Measurements from ENCODE around the gene SPIRE1.

SPIRE1 gene

GRCh38 chr18:12657684-12658425, at the start of gene SPIRE1:
SPIRE1 (minus strand) TSS chr18:12658107; CDS start chr18:12657866, 241 bp downstream.
- peak in 1 of 2 donors; percentile 24 for DNase-seq (ENCODE audit: low read depth in 2 of 2)

- no peak for DNase-seq (ENCODE audit: low read depth in 2 of 2)
Observed at GRCh38 chr18:12703664-12704063, 45.8 kb upstream of the SPIRE1 start.

GRCh38 chr18:12703096-12703567, 45.2 kb upstream of the SPIRE1 start:
- no peak for DNase-seq (ENCODE audit: low read depth in 2 of 2)

- DNase-seq (ENCODE audit: low read depth in 2 of 2) = peak; percentile 61 to 69
Observed at GRCh38 chr18:12702221-12703095, 44.6 kb upstream of the SPIRE1 start, which contains the start of the genes CEP76 and PSMG2. CEP76 (minus strand) TSS chr18:12702723; CDS start chr18:12702548, 175 bp downstream. PSMG2 (plus strand) TSS chr18:12703042; CDS start chr18:12703108, 66 bp downstream.

GRCh38 chr18:12701161-12701560, 43.3 kb upstream of the SPIRE1 start:
- no peak for DNase-seq (ENCODE audit: low read depth in 2 of 2)

- DNase-seq (ENCODE audit: low read depth in 2 of 2) = no peak
Observed at GRCh38 chr18:12699747-12700146, 41.8 kb upstream of the SPIRE1 start.

- DNase-seq (ENCODE audit: low read depth in 2 of 2) = no peak
Observed at GRCh38 chr18:12694032-12694431, 36.1 kb upstream of the SPIRE1 start.

- DNase-seq (ENCODE audit: low read depth in 2 of 2) = no peak
Observed at GRCh38 chr18:12692206-12692605, 34.3 kb upstream of the SPIRE1 start.

GRCh38 chr18:12689256-12689850, 31.4 kb upstream of the SPIRE1 start:
- DNase-seq (ENCODE audit: low read depth in 2 of 2) = no peak

- DNase-seq (ENCODE audit: low read depth in 2 of 2) = no peak
Observed at GRCh38 chr18:12686100-12686499, 28.2 kb upstream of the SPIRE1 start.

- DNase-seq (ENCODE audit: low read depth in 2 of 2) = no peak
Observed at GRCh38 chr18:12679183-12679786, 21.4 kb upstream of the SPIRE1 start.

- DNase-seq (ENCODE audit: low read depth in 2 of 2) = no peak
Observed at GRCh38 chr18:12668041-12668440, 10.1 kb upstream of the SPIRE1 start.

- DNase-seq (ENCODE audit: low read depth in 2 of 2) = no peak
Observed at GRCh38 chr18:12659904-12660605, 2.1 kb upstream of the SPIRE1 start.

GRCh38 chr18:12658426-12659138, 675 bp upstream of the SPIRE1 start:
- DNase-seq (ENCODE audit: low read depth in 2 of 2) = no peak

- peak in 1 of 2 donors; percentile 3 for DNase-seq (ENCODE audit: low read depth in 2 of 2)
Observed at GRCh38 chr18:12656938-12657683, 796 bp downstream of the SPIRE1 start.

- no peak for DNase-seq (ENCODE audit: low read depth in 2 of 2)
Observed at GRCh38 chr18:12656605-12656937, 1.3 kb downstream of the SPIRE1 start.

- DNase-seq (ENCODE audit: low read depth in 2 of 2) = no peak
Observed at GRCh38 chr18:12654971-12655370, 2.9 kb downstream of the SPIRE1 start.

- DNase-seq (ENCODE audit: low read depth in 2 of 2) = no peak
Observed at GRCh38 chr18:12652861-12653401, 5.0 kb downstream of the SPIRE1 start.

GRCh38 chr18:12651651-12652050, 6.3 kb downstream of the SPIRE1 start:
- no peak for DNase-seq (ENCODE audit: low read depth in 2 of 2)

All from stimulated activated CD8-positive, alpha-beta memory T cell treated with anti-CD3 and anti-CD28 coated beads, Interleukin-15, amount 100 ng/mL, for 4 hours (primary cell).